Measurements from ENCODE around the gene TSPO2. TPM values are rescaled to one million over a fixed set of nuclear protein-coding genes. Genes with fewer than 3 reads are reported as not detected.

TSPO2 gene
- total and polyA plus RNA-seq, 2 of the 8 experiments (the other 6 are each of a cell fraction or from before 2014, with no cell fraction given), result not detected

GRCh38 chr6:41033776-41034175 lies 8.5 kb upstream of the TSPO2 start:
- Histone ChIP-seq H3K79me1 (ENCODE audit: low read depth, low read length) (no peaks in the 10 kb centered on the region), H3K4me3 (ENCODE audit: extremely low read depth in 1 of 4, insufficient read depth in 2 of 4, low read depth in 3 of 4, low read length in 4 of 4) (no peak overlapping the region), H4K5ac (ENCODE audit: insufficient read length, low read depth, low read length) (no peak overlapping the region), H3K4me2 (ENCODE audit: insufficient read depth in 1 of 2, low read depth in 2 of 2, low read length in 2 of 2) (no peak overlapping the region), H3K27ac (ENCODE audit: low read depth, low read length) (no peak overlapping the region), H3K27me3 (replicated peaks in 1 of 4; ENCODE audit: control insufficient read depth in 3 of 4, extremely low read depth in 1 of 4, insufficient read depth in 3 of 4, low read length in 3 of 4) (no peaks in the 10 kb centered on the region; a peak in 2 of 7 replicates), H4K91ac (replicated peaks; ENCODE audit: insufficient read length, low read length) (no peak overlapping the region), H3K14ac (ENCODE audit: insufficient read length) (no peak overlapping the region), H3K9me3 (ENCODE audit: insufficient read depth in 2 of 2, low read depth in 1 of 2, low read length in 1 of 2) (no peaks in the 10 kb centered on the region), H2BK120ac (replicated peaks; ENCODE audit: low read depth, low read length) (no peak overlapping the region), H4K8ac (ENCODE audit: extremely low read depth, insufficient read depth, low read length) (no peak overlapping the region), H3K56ac (replicated peaks; ENCODE audit: insufficient read length, low read depth, low read length) (no peak overlapping the region), H3K4ac (replicated peaks; ENCODE audit: insufficient read length, low read depth, low read length) (no peak overlapping the region), H3K18ac (ENCODE audit: extremely low read depth, low read length) (no peak overlapping the region), H2AFZ (ENCODE audit: low read length) (no peak overlapping the region), H2BK5ac (ENCODE audit: low read depth, low read length) (no peak overlapping the region), H3K36me3 (ENCODE audit: control insufficient read depth in 2 of 4, insufficient read depth in 4 of 4, low read length in 3 of 4) (no peaks in the 10 kb centered on the region), H3K4me1 (replicated peaks in 1 of 4; ENCODE audit: control insufficient read depth in 3 of 4, insufficient read depth in 4 of 4, low read length in 3 of 4) (peaks cover 0 to 5% (median 1%) of the 10 kb centered on the region in 4 experiments; a peak in 3 of 7 replicates), H3K23me2 (ENCODE audit: low read depth, low read length) (no peaks in the 10 kb centered on the region), H3K23ac (ENCODE audit: insufficient read length) (no peak overlapping the region), H4K20me1 (replicated peaks in 1 of 2; ENCODE audit: control insufficient read depth in 1 of 2, insufficient read depth in 2 of 2, low read length in 2 of 2) (no peaks in the 10 kb centered on the region), H3K79me2 (ENCODE audit: control insufficient read depth in 1 of 2, insufficient read depth in 2 of 2, low read length in 2 of 2) (no peaks in the 10 kb centered on the region), H2BK20ac (ENCODE audit: low read length) (no peak overlapping the region), H2BK15ac (ENCODE audit: low read length) (no peak overlapping the region), H2BK12ac (ENCODE audit: low read depth, low read length) (no peak overlapping the region), H3K9ac (replicated peaks in 1 of 4; ENCODE audit: extremely low read depth in 1 of 4, low read depth in 3 of 4, low read length in 3 of 4) (no peak overlapping the region), H2AK5ac (ENCODE audit: low read depth, low read length) (no peak overlapping the region)
- ChIA-PET CTCF (ENCODE audit: partially characterized antibody) (interaction anchor here (1.8 kb wide), 1 partner anchor 12 kb away, joined by 3 read pairs; no protein-coding TSS in a partner anchor), POLR2A (ENCODE audit: partially characterized antibody) (no interaction called here)
- DNase-seq (ENCODE audit: low read depth in 1 of 2, low spot score in 2 of 2) (no peak), FAIRE-seq (no peak)
- 92% methylated on average over 13 of the region's 13 CpGs; no CpG with 5 or more reads in 1 of the 2 experiments for WGBS, 2 experiments (ENCODE audit: extremely low coverage in 1 of 2, insufficient coverage in 1 of 2, insufficient read length in 1 of 2, insufficient replicate concordance in 2 of 2, low coverage in 1 of 2, low lambda C conversion rate in 2 of 2, missing lambda C conversion rate in 1 of 2)
- TF ChIP-seq CBX8 (IDR thresholded peaks at IDR 0.05; ENCODE audit: borderline replicate concordance, low read depth, low read length) (no peak), TCF12 (IDR thresholded peaks at IDR 0.05; ENCODE audit: low read depth, low read length) (no peak), MAFK (IDR thresholded peaks at IDR 0.05; ENCODE audit: low read depth, low read length) (no peak), BCL11A (IDR thresholded peaks at IDR 0.05; ENCODE audit: low read depth in 2 of 2, low read length in 2 of 2) (no peak), BACH1 (IDR thresholded peaks at IDR 0.05; ENCODE audit: low read length) (no peak), SRF (IDR thresholded peaks at IDR 0.05; ENCODE audit: low read depth, low read length) (no peak), CEBPB (IDR thresholded peaks at IDR 0.05; ENCODE audit: low read depth, low read length) (no peak), POLR2A (IDR thresholded peaks at IDR 0.05; ENCODE audit: control extremely low read depth in 1 of 2, low read depth in 2 of 2, low read length in 2 of 2) (no peak), JUND (IDR thresholded peaks at IDR 0.05; ENCODE audit: low read length) (no peak), SIX5 (IDR thresholded peaks at IDR 0.05; ENCODE audit: low read depth, low read length) (no peak), CHD1 (IDR thresholded peaks at IDR 0.05; ENCODE audit: low read depth, low read length) (no peak), GABPA (IDR thresholded peaks at IDR 0.05; ENCODE audit: borderline replicate concordance, insufficient read depth, low read length) (no peak), CHD2 (IDR thresholded peaks at IDR 0.05; ENCODE audit: low read length) (no peak), RBBP5 (IDR thresholded peaks at IDR 0.05; ENCODE audit: borderline replicate concordance, low read depth, low read length) (no peak)
- TF ChIP-seq, protein P1, sequence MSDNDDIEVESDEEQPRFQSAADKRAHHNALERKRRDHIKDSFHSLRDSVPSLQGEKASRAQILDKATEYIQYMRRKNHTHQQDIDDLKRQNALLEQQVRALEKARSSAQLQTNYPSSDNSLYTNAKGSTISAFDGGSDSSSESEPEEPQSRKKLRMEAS (IDR thresholded peaks at IDR 0.05), result no peak

Measured in H1 (cell line).